ENCODE results near the gene C2CD2.

The C2CD2 gene

DNA sequence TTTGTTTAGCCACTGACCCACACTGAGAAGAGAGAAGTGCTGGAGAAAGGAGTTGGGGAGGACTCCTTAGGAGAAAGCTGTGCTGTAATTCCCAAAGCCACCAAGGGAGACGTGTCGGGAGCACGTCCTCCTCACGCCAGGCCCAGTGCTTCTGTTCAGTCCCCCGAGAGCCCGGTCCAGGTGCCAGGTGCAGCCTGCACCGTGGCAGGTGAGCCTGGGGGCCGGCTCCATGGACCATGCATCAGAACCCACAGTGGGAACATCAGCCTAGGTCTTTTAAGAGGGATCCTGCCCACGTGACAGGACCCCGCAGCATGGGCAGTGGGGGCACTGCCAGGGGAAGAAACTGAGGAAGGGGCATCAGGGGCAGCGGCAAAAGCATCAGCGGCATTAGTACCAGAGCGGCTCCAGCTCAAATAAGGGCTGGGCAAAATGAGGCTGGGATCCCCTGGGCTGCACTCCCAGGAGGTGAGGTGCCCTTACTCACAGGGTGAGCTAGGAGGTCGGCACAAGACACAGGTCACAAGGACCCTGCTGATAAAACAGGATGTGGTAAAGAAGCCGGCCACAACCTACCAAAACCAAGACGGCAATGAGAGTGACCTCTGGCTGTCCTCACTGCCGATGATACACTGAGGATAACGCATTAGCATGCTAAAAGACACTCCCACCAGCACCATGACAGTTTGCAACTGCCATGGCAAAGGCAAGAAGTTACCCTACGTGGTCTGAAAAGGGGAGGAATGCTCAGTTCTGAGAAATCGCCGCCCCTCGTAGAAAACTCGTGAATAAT is 50.1 kb downstream of the C2CD2 start:
- no peak for DNase-seq

- no peak for DNase-seq
These were observed 50.9 kb downstream of the C2CD2 start for GRCh38 chr21:41902946-41903345.

GRCh38 chr21:41901782-41902181 is 52.0 kb downstream of the C2CD2 start:
- DNase-seq = no peak

DNA sequence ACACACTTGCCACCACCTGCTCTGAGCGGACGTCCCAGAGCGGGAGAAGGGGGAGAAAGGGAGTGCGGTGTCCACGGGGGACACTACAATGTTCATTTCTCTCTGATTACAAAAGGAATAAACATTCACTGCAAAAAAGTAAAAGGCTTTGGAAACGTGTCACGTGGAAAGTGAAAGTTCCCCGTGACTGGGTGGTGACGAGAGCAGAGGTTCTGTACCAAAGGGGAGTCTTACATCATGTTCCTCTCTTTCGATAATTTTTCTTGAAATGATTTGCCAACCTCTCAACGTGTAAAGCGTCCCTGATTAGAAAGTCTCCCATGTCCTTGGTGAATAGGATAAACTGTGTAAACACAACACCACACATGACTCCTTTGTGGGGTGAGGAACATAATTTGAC is 52.7 kb downstream of the C2CD2 start:
- no peak for DNase-seq

DNA sequence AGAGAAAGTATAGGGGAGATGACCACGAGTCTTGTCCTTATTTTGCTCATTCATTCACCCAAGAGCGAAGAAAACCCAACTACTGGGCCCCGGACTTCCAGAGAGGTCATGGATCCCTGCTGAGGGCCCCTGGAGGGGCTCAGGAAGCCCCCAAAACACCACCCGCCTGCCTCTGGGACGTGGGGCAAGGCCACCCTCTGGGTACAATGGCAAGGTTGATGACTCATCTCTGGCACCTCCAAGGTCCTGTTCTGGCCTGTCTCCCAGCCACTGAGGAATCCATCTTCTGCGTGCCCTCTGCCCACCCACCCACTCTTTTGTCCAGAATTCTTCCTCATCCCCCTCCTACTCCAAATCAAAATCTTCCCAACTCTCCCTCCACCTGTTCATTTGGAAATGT is 53.4 kb downstream of the C2CD2 start:
- DNase-seq = no peak

GRCh38 chr21:41899426-41900202 is 54.2 kb downstream of the C2CD2 start:
- no peak for DNase-seq

- DNase-seq = no peak
These were observed 54.8 kb downstream of the C2CD2 start for GRCh38 chr21:41898998-41899397.

DNA sequence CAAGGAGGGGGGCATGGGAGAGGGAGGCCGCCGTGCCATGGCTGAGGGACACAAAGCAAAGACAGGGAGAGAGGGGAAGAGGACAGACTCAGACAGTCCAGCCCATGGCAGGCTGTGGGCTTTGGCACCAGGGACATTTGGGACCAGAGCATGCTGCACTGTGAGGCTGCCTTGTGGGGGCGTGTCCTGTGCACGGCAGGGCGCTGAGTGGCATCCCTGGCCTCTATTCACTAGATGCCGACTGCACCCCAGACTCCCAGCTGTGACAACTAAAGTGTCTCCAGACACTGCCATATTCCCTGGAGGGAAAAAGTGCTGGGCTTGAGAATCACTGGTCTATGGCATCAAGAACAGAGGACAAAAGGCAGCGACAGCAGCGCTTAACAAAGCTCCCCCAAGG is 56.1 kb downstream of the C2CD2 start:
- no peak for DNase-seq

- DNase-seq = no peak
These were observed 56.7 kb downstream of the C2CD2 start for GRCh38 chr21:41897047-41897669.

- DNase-seq = no peak
These were observed 58.0 kb downstream of the C2CD2 start for GRCh38 chr21:41895643-41896493.

DNA sequence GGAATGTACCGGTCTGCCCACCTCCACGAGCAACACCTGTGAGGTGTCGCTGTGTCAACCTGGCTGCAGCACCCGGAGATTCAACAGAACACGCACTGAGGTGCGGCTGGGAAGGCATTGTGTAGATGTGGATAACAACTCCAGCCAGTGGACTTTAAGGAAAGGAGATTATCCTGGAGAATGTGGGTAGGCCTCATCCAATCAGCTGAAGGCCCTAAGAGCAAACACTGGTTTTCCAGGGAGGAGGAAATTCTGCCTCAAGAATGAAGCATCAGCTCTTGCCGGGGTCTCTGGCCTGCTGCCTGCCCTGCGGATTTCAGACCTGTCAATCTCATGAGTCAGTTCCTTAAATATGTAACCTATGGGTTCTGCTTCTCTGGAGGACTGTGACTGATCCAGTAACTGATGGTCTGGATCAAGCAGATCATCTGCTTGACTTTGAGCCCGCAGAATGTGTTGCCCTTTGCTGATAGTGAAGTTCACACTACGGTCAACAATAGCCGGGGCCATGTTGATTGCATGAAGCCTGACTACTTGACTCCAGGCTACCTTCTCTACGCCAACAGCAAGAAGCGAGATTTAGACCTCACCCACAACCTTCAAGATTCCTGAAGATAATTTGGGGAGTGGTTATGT is 58.8 kb downstream of the C2CD2 start:
- no peak for DNase-seq

- no peak for DNase-seq
These were observed 59.3 kb downstream of the C2CD2 start for GRCh38 chr21:41894511-41894910.

GRCh38 chr21:41892726-41893125 is 61.1 kb downstream of the C2CD2 start:
- DNase-seq = no peak

DNA sequence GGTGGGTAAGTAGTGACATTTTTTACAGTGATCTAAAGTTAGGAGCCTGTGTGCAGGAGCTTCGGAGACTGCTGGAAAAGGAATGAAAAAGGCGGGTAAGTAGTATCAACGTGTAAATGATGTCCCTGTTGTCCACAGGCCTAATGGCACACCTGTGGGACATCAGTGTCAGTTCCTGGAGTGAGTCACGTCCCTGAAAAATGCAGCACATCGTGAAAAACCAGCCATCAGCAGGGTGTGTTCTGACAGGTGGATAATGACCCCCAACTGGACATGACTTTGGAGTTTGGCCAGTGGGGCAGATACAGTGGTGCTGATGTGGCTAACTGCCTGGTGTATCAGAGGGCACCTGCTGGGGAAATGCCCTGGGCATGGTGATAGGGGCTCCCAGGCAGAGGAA is 62.7 kb downstream of the C2CD2 start:
- DNase-seq = no peak

GRCh38 chr21:41890355-41890754 is 63.5 kb downstream of the C2CD2 start:
- DNase-seq = no peak

GRCh38 chr21:41888749-41889376 is 65.0 kb downstream of the C2CD2 start:
- no peak for DNase-seq

DNA sequence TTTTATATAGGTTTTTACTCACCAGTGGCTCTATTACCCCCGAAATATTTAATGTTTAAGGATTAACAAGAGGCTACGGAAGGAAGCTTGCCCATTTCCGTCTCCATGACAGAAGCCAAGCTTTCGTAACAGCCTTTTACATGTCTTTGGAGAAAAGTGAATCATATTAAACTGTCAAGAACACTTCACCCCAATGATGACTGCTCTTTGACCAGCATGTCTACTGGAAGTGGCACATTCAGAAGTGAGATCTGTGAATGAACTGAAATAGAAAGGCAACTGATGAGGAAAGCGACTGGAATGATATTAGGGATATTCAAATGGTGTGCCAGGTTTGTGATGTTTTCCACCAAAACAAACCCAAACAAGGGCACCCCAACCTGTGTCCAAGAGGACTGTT is 66.2 kb downstream of the C2CD2 start:
- no peak for DNase-seq

- no peak for DNase-seq
These were observed 67.5 kb downstream of the C2CD2 start for GRCh38 chr21:41886328-41886727.

- DNase-seq = no peak
These were observed 68.3 kb downstream of the C2CD2 start for GRCh38 chr21:41885341-41886024.

DNA sequence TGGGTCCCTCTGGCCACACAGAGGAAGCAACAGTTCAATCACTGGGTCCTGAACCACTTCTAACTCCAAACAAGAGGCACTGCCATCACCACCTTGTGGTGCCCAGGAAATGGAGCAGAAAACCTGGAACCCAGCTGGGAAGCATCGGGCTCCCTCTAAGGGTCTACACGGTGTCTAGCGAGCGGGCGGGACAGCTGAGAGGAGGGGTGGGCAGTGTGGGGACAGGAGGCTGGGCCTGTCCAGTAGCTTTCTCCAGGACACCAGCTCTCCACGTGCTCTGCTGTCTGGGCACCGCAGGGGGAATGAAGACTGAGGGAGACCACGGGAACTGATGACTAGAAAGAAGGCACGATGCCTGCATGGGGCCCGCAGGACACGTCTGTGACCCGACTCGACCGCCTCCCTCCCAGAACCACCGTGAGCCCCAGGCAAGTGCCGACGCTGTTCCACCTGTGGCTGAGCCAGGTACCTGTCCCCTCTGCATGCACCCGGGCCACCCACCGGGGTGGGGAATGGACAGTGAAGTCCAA is 69.3 kb downstream of the C2CD2 start:
- DNase-seq = no peak

- DNase-seq = no peak
These were observed 70.2 kb downstream of the C2CD2 start for GRCh38 chr21:41883582-41883981.

Measured in DMS79 (cell line).